Astrocyte of the cerebellum (primary cell): Measurements from ENCODE around the gene C9orf153.

Experiments
- DNase-seq: peaks from one replicate; pipeline ENCODE4 v3.0.0-alpha.2; 2011; ENCODE audit warnings: low read depth
- H3K4me3 ChIP-seq: 2 replicates; pipeline ENCODE4 v1.5.1; 2011; ENCODE audit warnings: mild to moderate bottlenecking, low read depth, low read length, moderate library complexity
- in situ Hi-C: cut with HindIII; loops from 2 replicates; pipeline ENCODE4 v1.10.0; 2017; ENCODE audit warnings: low sequenced_read_pairs
- TF ChIP-seq, protein P1 (sequence below): IDR thresholded peaks from 2 replicates; pipeline ENCODE4 v1.5.1; 2012; ENCODE audit warnings: low read length, low read depth, moderate library complexity, mild to moderate bottlenecking; ENCODE audit errors: missing control alignments

The C9orf153 gene

DNA sequence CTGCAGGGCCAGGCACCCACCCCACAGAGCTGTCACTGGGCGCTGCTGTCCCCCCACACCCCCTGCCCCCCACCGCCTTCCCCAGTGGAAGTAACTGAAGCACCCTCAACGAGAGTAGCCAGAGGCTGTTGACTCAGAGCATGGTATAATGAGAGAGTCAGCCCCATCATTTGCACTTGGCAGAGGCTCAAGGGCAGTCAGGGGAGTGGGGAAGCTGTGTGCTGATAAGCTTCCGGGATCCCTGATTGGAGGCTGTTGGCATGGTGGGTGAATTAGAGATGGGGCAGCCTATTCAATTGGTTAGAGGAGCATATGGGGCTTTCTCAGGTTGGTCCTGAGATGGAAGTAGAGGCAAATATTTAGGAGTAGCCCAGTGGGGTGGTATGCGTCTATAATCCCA lies 83.0 kb downstream of the C9orf153 start:
- H3K4me3 ChIP-seq: no peak overlapping the region
- no peak for DNase-seq
- in situ Hi-C loops: no loop called here

GRCh38 chr9:86175743-86176456 lies 83.6 kb downstream of the C9orf153 start:
- no peak overlapping the region for H3K4me3 ChIP-seq
- no peak for DNase-seq
- TF ChIP-seq, protein P1, sequence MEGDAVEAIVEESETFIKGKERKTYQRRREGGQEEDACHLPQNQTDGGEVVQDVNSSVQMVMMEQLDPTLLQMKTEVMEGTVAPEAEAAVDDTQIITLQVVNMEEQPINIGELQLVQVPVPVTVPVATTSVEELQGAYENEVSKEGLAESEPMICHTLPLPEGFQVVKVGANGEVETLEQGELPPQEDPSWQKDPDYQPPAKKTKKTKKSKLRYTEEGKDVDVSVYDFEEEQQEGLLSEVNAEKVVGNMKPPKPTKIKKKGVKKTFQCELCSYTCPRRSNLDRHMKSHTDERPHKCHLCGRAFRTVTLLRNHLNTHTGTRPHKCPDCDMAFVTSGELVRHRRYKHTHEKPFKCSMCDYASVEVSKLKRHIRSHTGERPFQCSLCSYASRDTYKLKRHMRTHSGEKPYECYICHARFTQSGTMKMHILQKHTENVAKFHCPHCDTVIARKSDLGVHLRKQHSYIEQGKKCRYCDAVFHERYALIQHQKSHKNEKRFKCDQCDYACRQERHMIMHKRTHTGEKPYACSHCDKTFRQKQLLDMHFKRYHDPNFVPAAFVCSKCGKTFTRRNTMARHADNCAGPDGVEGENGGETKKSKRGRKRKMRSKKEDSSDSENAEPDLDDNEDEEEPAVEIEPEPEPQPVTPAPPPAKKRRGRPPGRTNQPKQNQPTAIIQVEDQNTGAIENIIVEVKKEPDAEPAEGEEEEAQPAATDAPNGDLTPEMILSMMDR: no peak
- in situ Hi-C loops: no loop called here

More for the DNA sequence above, 83.0 kb downstream of the C9orf153 start:
- TF ChIP-seq, protein P1: no peak

- H3K4me3 ChIP-seq: no peak overlapping the region
- TF ChIP-seq, protein P1: no peak
- in situ Hi-C loops: no loop called here
- no peak for DNase-seq
Measured at GRCh38 chr9:86175223-86175622, 84.2 kb downstream of the C9orf153 start.
